ACHN (cell line): ENCODE results near the gene MTMR1.

Source experiments
- DNase-seq: peaks from one replicate; pipeline ENCODE4 v3.0.0-alpha.2; 2015
- in situ Hi-C: cut with HindIII; loops from 2 replicates; pipeline ENCODE4 v1.10.0; 2017; ENCODE audit warnings: low sequenced_read_pairs, low pct_ligation_motif_present, low pct_unique_long_range_greater_than_20kb

Gene MTMR1

GRCh38 chrX:150692831-150693724 is at the start of gene MTMR1:
Gene MTMR1 (plus strand): TSS chrX:150693396. CDS start chrX:150693531, 135 bp downstream.
- in situ Hi-C loops = no loop called here
- DNase-seq = peak; percentile 16

GRCh38 chrX:150643958-150644357 is 49.2 kb upstream of the MTMR1 start:
- in situ Hi-C loops = no loop called here
- no peak for DNase-seq

GRCh38 chrX:150644422-150644821 is 48.8 kb upstream of the MTMR1 start:
- no peak for DNase-seq
- in situ Hi-C loops = no loop called here

GRCh38 chrX:150647331-150647730 is 45.9 kb upstream of the MTMR1 start:
- in situ Hi-C loops = no loop called here
- DNase-seq = no peak

- in situ Hi-C loops = no loop called here
Observed at GRCh38 chrX:150648296-150648940, 44.8 kb upstream of the MTMR1 start.

GRCh38 chrX:150649096-150649870 is 43.9 kb upstream of the MTMR1 start:
- DNase-seq = no peak
- in situ Hi-C loops = no loop called here

More at GRCh38 chrX:150648296-150648940, 44.8 kb upstream of the MTMR1 start:
- DNase-seq = no peak

GRCh38 chrX:150651906-150652305 is 41.3 kb upstream of the MTMR1 start:
- no peak for DNase-seq
- in situ Hi-C loops = no loop called here

GRCh38 chrX:150655788-150656187 is 37.4 kb upstream of the MTMR1 start:
- no peak for DNase-seq
- in situ Hi-C loops = no loop called here

GRCh38 chrX:150663073-150663472 is 30.1 kb upstream of the MTMR1 start:
- no peak for DNase-seq
- in situ Hi-C loops = no loop called here

GRCh38 chrX:150664290-150664689 is 28.9 kb upstream of the MTMR1 start:
- in situ Hi-C loops = no loop called here
- no peak for DNase-seq

GRCh38 chrX:150676221-150676620 is 17.0 kb upstream of the MTMR1 start:
- in situ Hi-C loops = no loop called here
- DNase-seq = no peak

GRCh38 chrX:150680974-150681373 is 12.2 kb upstream of the MTMR1 start:
- DNase-seq = peak; percentile 5
- in situ Hi-C loops = no loop called here

GRCh38 chrX:150683112-150683511 is 10.1 kb upstream of the MTMR1 start:
- DNase-seq = no peak
- in situ Hi-C loops = no loop called here

- DNase-seq = peak; percentile 33
- in situ Hi-C loops = no loop called here
Observed at GRCh38 chrX:150683536-150684146, 9.6 kb upstream of the MTMR1 start.

- in situ Hi-C loops = no loop called here
Observed at GRCh38 chrX:150688911-150689451, 4.2 kb upstream of the MTMR1 start.

GRCh38 chrX:150690126-150690525 is 3.1 kb upstream of the MTMR1 start:
- in situ Hi-C loops = no loop called here
- peak; percentile 80 for DNase-seq

More at GRCh38 chrX:150688911-150689451, 4.2 kb upstream of the MTMR1 start:
- DNase-seq = peak; percentile 74

- DNase-seq = no peak
- in situ Hi-C loops = no loop called here
Observed at GRCh38 chrX:150692296-150692695, 900 bp upstream of the MTMR1 start.
